ENCODE results near the gene CAMK2D. TPM values are rescaled to one million over a fixed set of nuclear protein-coding genes. Genes with fewer than 3 reads are reported as not detected.

The CAMK2D gene
- total RNA-seq, 1 experiment from 2014 or later, result 35.8 TPM

GRCh38 chr4:113593400-113594230, 167.9 kb downstream of the CAMK2D start:
- no peaks in the 10 kb centered on the region for H3K27me3 ChIP-seq (replicated peaks; ENCODE audit: insufficient read depth, low read depth, low read length, poor library complexity)
- no peak overlapping the region for H3K27ac ChIP-seq (ENCODE audit: low read depth, low read length, poor library complexity, severe bottlenecking)
- no peaks in the 10 kb centered on the region for H3K36me3 ChIP-seq (ENCODE audit: insufficient read depth, low read length, poor library complexity, severe bottlenecking)
- no peak for TF ChIP-seq CTCF (conservative IDR thresholded peaks at IDR 0.05; ENCODE audit: low read depth, low read length)
- no peak for TF ChIP-seq EZH2 (IDR thresholded peaks at IDR 0.05; ENCODE audit: borderline replicate concordance, low read depth, low read length, poor library complexity, severe bottlenecking)
- no TSS peak for BruUV-seq (replicated peaks)
- CTCF ChIA-PET, result no interaction called here
- DNase-seq (ENCODE audit: low spot score), result no peak
- no peak overlapping the region for H3K4me3 ChIP-seq (ENCODE audit: low read depth, low read length, poor library complexity, severe bottlenecking)
- peaks cover 17% of the 10 kb centered on the region for H3K4me1 ChIP-seq (ENCODE audit: insufficient read depth, low read length, poor library complexity, severe bottlenecking)
- POLR2A ChIA-PET (ENCODE audit: low non-redundant PET), result no interaction called here
- intact Hi-C loops (cut with micrococcal nuclease; ENCODE audit: unreplicated experiment), result no loop called here
- no peaks in the 10 kb centered on the region for H3K9me3 ChIP-seq (ENCODE audit: low read depth, low read length, poor library complexity, severe bottlenecking)

GRCh38 chr4:113591982-113592381, 169.6 kb downstream of the CAMK2D start:
- Histone ChIP-seq H3K27ac (ENCODE audit: low read depth, low read length, poor library complexity, severe bottlenecking) (no peak overlapping the region), H3K36me3 (ENCODE audit: insufficient read depth, low read length, poor library complexity, severe bottlenecking) (no peaks in the 10 kb centered on the region), H3K27me3 (replicated peaks; ENCODE audit: insufficient read depth, low read depth, low read length, poor library complexity) (no peaks in the 10 kb centered on the region), H3K4me1 (ENCODE audit: insufficient read depth, low read length, poor library complexity, severe bottlenecking) (peaks cover 31% of the 10 kb centered on the region), H3K4me3 (ENCODE audit: low read depth, low read length, poor library complexity, severe bottlenecking) (no peak overlapping the region), H3K9me3 (ENCODE audit: low read depth, low read length, poor library complexity, severe bottlenecking) (no peaks in the 10 kb centered on the region)
- TF ChIP-seq EZH2 (IDR thresholded peaks at IDR 0.05; ENCODE audit: borderline replicate concordance, low read depth, low read length, poor library complexity, severe bottlenecking) (no peak), CTCF (conservative IDR thresholded peaks at IDR 0.05; ENCODE audit: low read depth, low read length) (no peak)
- intact Hi-C loops (cut with micrococcal nuclease; ENCODE audit: unreplicated experiment), result no loop called here
- ChIA-PET POLR2A (ENCODE audit: low non-redundant PET) (interaction anchor here (0.6 kb wide), 1 partner anchor 10 kb away, joined by 4 read pairs; no protein-coding TSS in a partner anchor), CTCF (no interaction called here)
- no TSS peak for BruUV-seq (replicated peaks)
- peak; percentile 87 for DNase-seq (ENCODE audit: low spot score)

GRCh38 chr4:113588895-113589668, 172.5 kb downstream of the CAMK2D start:
- ChIA-PET POLR2A (ENCODE audit: low non-redundant PET) (no interaction called here), CTCF (no interaction called here)
- BruUV-seq (replicated peaks), result no TSS peak
- Histone ChIP-seq H3K27me3 (replicated peaks; ENCODE audit: insufficient read depth, low read depth, low read length, poor library complexity) (no peaks in the 10 kb centered on the region), H3K36me3 (ENCODE audit: insufficient read depth, low read length, poor library complexity, severe bottlenecking) (no peaks in the 10 kb centered on the region), H3K27ac (ENCODE audit: low read depth, low read length, poor library complexity, severe bottlenecking) (no peak overlapping the region), H3K9me3 (ENCODE audit: low read depth, low read length, poor library complexity, severe bottlenecking) (no peaks in the 10 kb centered on the region), H3K4me1 (ENCODE audit: insufficient read depth, low read length, poor library complexity, severe bottlenecking) (peaks cover 44% of the 10 kb centered on the region), H3K4me3 (ENCODE audit: low read depth, low read length, poor library complexity, severe bottlenecking) (no peak overlapping the region)
- no peak for TF ChIP-seq EZH2 (IDR thresholded peaks at IDR 0.05; ENCODE audit: borderline replicate concordance, low read depth, low read length, poor library complexity, severe bottlenecking)
- TF ChIP-seq CTCF (conservative IDR thresholded peaks at IDR 0.05; ENCODE audit: low read depth, low read length), result no peak
- no peak for DNase-seq (ENCODE audit: low spot score)
- intact Hi-C loops (cut with micrococcal nuclease; ENCODE audit: unreplicated experiment), result no loop called here
